CD4-positive, alpha-beta memory T cell (primary cell): ENCODE measurements around the gene CEP76. TPM values are rescaled to one million over a fixed set of nuclear protein-coding genes. Genes with fewer than 3 reads are reported as not detected.

Experiments
- CTCF ChIA-PET: fragments of 350-600 bp; sonication (Branson Sonifier 250); formaldehyde crosslinking; loops from one replicate; lab custom pipeline; 2021; ENCODE audit warnings: inconsistent platforms; ENCODE audit not compliant: partially characterized antibody; lab: Charles Lee
- POLR2A ChIA-PET: fragments of 350-600 bp; sonication (Branson Sonifier 250); formaldehyde crosslinking; loops from one replicate; lab custom pipeline; 2021; ENCODE audit not compliant: partially characterized antibody; lab: Charles Lee
- DNase-seq, 5 donors: peaks; one replicate each; pipeline versions ENCODE4 v3.0.0 to v3.0.0-alpha.2; 2020 to 2022; ENCODE audit warnings: mixed read lengths in 1 of 5
- H3K27ac ChIP-seq: one replicate; pipeline ENCODE4 v1.7.0; 2013; ENCODE audit warnings: low read depth, low read length
- H3K27me3 ChIP-seq: 2 replicates; pipeline ENCODE4 v1.7.0; 2013; ENCODE audit warnings: mild to moderate bottlenecking, low read length, moderate library complexity; ENCODE audit not compliant: insufficient read depth
- H3K36me3 ChIP-seq: 2 replicates; pipeline ENCODE4 v1.7.0; 2013; ENCODE audit warnings: mild to moderate bottlenecking, low read length, moderate library complexity; ENCODE audit not compliant: insufficient read depth
- H3K4me1 ChIP-seq: 2 replicates; pipeline ENCODE4 v1.7.0; 2013; ENCODE audit warnings: mild to moderate bottlenecking, low read length, moderate library complexity; ENCODE audit not compliant: insufficient read depth
- H3K4me3 ChIP-seq, 2 donors: one replicate each; pipeline ENCODE4 v1.7.0; 2013; ENCODE audit warnings: low read length in 2 of 2, mild to moderate bottlenecking in 1 of 2
- H3K9me3 ChIP-seq, 2 donors: one replicate each; pipeline ENCODE4 v1.7.0; 2013; ENCODE audit warnings: low read length in 2 of 2, control low read depth in 1 of 2; ENCODE audit not compliant: control insufficient read depth in 1 of 2
- H3K27ac Mint-ChIP-seq, 7 donors: one replicate each; pipeline ENCODE4 v1.8.0; 2020 to 2021; ENCODE audit warnings: mixed read lengths in 7 of 7, mild to moderate bottlenecking in 6 of 7, inconsistent platforms in 3 of 7, moderate library complexity in 3 of 7
- H3K27me3 Mint-ChIP-seq, 2 donors: one replicate each; pipeline ENCODE4 v1.8.0; 2020 to 2021; ENCODE audit warnings: mixed read lengths in 2 of 2
- H3K36me3 Mint-ChIP-seq, 2 donors: one replicate each; pipeline ENCODE4 v1.8.0; 2020 to 2021; ENCODE audit warnings: mixed read lengths in 2 of 2, inconsistent platforms in 1 of 2, mild to moderate bottlenecking in 1 of 2
- H3K4me1 Mint-ChIP-seq, 4 donors: one replicate each; pipeline ENCODE4 v1.8.0; 2020 to 2021; ENCODE audit warnings: mixed read lengths in 4 of 4, mild to moderate bottlenecking in 1 of 4
- H3K4me3 Mint-ChIP-seq, 8 donors: one replicate each; pipeline ENCODE4 v1.8.0; 2020 to 2021; ENCODE audit warnings: mixed read lengths in 8 of 8, mild to moderate bottlenecking in 7 of 8, moderate library complexity in 6 of 8, inconsistent platforms in 3 of 8
- H3K9me3 Mint-ChIP-seq, 8 donors: one replicate each; pipeline ENCODE4 v1.8.0; 2020 to 2021; ENCODE audit warnings: mixed read lengths in 8 of 8, mild to moderate bottlenecking in 5 of 8, inconsistent platforms in 3 of 8, moderate library complexity in 1 of 8
- intact Hi-C: fragments of 100-400 bp; cut with micrococcal nuclease; formaldehyde crosslinking; loops from one replicate; pipeline ENCODE4 v1.15.1; 2023
- polyA plus RNA-seq, 2 donors: library from polyadenylated mRNA; unstranded; fragments of 300-500 nt; fragmentation: Illumina TruSeq; gene quantifications; one replicate each; pipeline ENCODE4 v1.2.3, GENCODE V29; 2021
- total RNA-seq, 2 experiments: library from RNA; stranded (reverse); gene quantifications; one replicate each; pipeline ENCODE4 v1.2.3, GENCODE V29; 2021

Gene CEP76
- total and polyA plus RNA-seq, 4 experiments from 2014 or later: 3.6 to 13.1 (median 8.9) TPM

DNA sequence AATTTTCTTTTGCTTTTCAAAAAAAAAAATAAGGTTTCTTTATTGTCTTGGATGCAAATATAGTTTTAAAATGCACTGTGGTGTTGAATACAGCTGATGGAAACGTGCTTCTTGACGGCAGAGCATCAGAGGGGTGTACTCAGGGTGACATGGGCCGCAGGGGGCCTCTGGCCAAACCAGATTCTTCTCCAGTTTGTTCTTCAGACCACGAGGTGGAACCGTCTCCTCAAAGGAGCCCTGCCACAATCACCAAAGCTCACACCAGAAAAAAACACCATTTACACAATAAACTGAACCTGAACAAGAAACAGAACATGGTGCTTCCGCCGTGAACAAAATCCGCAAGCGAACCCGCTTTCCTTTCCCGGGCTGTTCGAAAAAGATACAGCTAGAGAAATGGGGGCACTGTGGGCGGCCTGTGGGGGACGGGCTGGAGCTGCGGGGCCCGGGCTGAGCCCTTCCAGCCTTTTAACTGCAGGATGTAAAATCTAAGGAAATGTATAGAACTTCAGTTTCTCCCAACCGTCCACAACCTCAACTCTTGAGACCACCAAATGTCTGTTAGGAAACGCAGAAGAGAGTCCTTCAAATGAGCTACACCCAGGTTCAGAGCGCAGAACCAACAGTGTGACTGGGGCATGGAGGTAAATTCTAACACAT is 34.9 kb upstream of the CEP76 start:
- intact Hi-C loops: no loop called here
- Mint-ChIP-seq H3K27ac (no peak overlapping the region), H3K36me3 (no peaks in the 10 kb centered on the region), H3K4me3 (no peak overlapping the region), H3K9me3 (no peaks in the 10 kb centered on the region), H3K27me3 (no peaks in the 10 kb centered on the region), H3K4me1 (no peaks in the 10 kb centered on the region)
- no peak overlapping the region for H3K4me3 ChIP-seq
- ChIA-PET CTCF (interaction anchor here (1.0 to 1.6 kb wide), 3 partner anchors 11 to 197 kb away, joined by 3 to 5 read pairs (median 4); no protein-coding TSS in a partner anchor), POLR2A (no interaction called here)
- H3K27me3 ChIP-seq: no peaks in the 10 kb centered on the region
- H3K27ac ChIP-seq: no peak overlapping the region
- H3K9me3 ChIP-seq: no peaks in the 10 kb centered on the region
- H3K4me1 ChIP-seq: no peaks in the 10 kb centered on the region
- H3K36me3 ChIP-seq: no peaks in the 10 kb centered on the region
- no peak for DNase-seq

DNA sequence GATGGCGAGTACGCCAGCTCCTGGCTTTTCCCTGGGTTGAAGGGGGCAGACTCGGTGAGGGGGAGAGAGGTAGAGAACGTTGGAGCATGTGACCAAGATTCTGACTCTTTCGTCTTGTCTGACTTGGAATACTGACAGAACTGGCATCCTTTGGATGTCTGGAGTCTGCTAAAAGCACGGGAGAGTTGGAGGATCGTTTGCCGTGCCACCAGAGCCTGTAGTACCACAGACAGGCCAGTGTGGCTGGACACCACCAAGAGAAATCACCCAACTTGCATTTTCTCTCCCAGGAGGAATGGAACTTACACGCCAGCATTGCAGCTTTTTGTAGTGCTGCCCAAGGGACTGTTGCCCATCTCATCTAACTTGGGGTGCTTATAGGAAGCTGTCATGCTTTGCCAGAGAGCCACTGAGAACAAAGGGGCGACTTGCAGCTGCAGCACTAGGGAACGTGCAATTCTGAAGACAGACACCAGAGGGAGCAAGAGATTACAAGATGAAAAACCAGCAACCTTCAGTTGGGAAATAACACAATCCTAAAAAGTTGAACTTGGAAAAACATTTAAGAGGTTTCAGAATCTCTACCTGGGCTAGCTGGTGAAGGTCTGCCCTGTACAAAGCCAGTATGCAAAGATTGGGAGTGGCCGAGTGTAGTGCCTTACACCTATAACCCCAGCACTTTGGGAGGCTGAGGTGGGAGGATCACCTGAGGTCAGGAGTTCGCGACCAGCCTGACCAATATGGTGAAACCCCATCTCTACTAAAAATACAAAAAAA is 24.4 kb upstream of the CEP76 start:
- no peaks in the 10 kb centered on the region for H3K27me3 ChIP-seq
- Mint-ChIP-seq H3K27ac (peak overlapping the region in 2 of 7 donors; percentile 9 to 82), H3K4me3 (no peak overlapping the region), H3K27me3 (no peaks in the 10 kb centered on the region), H3K4me1 (peaks cover 0 to 5% (median 1%) of the 10 kb centered on the region in 4 donors), H3K9me3 (no peaks in the 10 kb centered on the region), H3K36me3 (peaks cover 21 to 38% of the 10 kb centered on the region in 2 donors)
- ChIA-PET POLR2A (interaction anchor here (0.9 to 1.2 kb wide), 3 partner anchors 188 to 221 kb away, joined by 3 to 5 read pairs (median 3); partner anchors contain the start of gene SEH1L), CTCF (interaction anchor here (0.6 to 15.4 kb wide), 26 partner anchors 8 to 433 kb away, joined by 3 to 221 read pairs (median 4); no protein-coding TSS in a partner anchor)
- H3K36me3 ChIP-seq: peaks cover 29% of the 10 kb centered on the region
- H3K4me3 ChIP-seq: no peak overlapping the region
- no peaks in the 10 kb centered on the region for H3K9me3 ChIP-seq
- no peak overlapping the region for H3K27ac ChIP-seq
- DNase-seq: peak; percentile 55 to 68 (median 62)
- intact Hi-C loops: loop anchor here (1.0 to 5.0 kb wide), 3 partner anchors 166 to 335 kb away; no protein-coding TSS in a partner anchor
- H3K4me1 ChIP-seq: no peaks in the 10 kb centered on the region

DNA sequence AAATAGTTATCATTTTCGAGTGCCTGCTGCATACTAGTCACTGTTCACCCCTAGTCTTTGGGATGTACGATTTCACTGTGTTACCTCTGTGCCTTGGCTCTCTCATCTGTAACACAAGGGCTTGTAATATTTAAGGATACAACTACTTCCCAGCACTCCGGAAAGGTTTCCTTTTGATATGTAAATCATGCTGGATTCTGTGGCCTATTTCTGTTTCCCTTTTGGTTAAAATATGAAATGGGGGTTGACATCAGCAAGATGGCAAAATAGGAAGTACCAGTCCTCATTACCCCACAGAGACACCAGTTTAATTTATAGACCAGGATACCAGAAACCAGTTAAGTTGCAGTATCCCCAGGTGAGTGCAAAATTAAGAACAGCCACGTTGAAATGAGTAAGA is 23.8 kb upstream of the CEP76 start:
- CTCF ChIA-PET: interaction anchor here (0.6 to 15.4 kb wide), 24 partner anchors 7 to 433 kb away, joined by 3 to 221 read pairs (median 6); no protein-coding TSS in a partner anchor
- H3K27ac Mint-ChIP-seq: no peak overlapping the region
- POLR2A ChIA-PET: interaction anchor here (0.9 kb wide), 1 partner anchor 189 kb away, joined by 3 read pairs; no protein-coding TSS in a partner anchor
- H3K27me3 Mint-ChIP-seq: no peaks in the 10 kb centered on the region
- no peak overlapping the region for H3K4me3 ChIP-seq
- intact Hi-C loops: loop anchor here (5.0 kb wide), 1 partner anchor 334 kb away; no protein-coding TSS in a partner anchor
- no peak overlapping the region for H3K27ac ChIP-seq
- H3K9me3 Mint-ChIP-seq: no peaks in the 10 kb centered on the region
- DNase-seq: no peak
- no peak overlapping the region for H3K4me3 Mint-ChIP-seq
- peaks cover 31% of the 10 kb centered on the region for H3K36me3 ChIP-seq
- peaks cover 25 to 43% of the 10 kb centered on the region in 2 donors for H3K36me3 Mint-ChIP-seq
- H3K4me1 Mint-ChIP-seq: peaks cover 0 to 9% (median 3%) of the 10 kb centered on the region in 4 donors
- no peaks in the 10 kb centered on the region for H3K27me3 ChIP-seq
- no peaks in the 10 kb centered on the region for H3K4me1 ChIP-seq
- H3K9me3 ChIP-seq: no peaks in the 10 kb centered on the region

DNA sequence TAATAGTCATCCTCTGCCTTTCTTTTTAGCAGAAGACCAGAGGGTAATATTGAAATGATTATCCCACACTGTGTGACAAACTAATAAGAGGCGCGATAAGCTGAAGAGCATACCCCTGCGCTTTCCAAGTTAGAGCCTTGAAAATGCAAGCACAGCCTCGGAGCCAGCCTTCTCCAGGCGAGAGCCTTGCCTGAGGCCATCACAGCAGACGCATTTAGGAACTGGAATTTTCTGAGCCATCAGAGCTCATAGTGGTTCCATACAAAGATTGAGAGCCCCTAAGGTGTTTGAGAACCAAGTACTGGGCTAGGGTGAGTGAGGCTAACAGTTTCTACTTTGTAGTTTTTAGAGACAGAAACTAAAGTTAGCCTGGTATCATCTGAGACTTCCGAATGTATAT is 20.2 kb upstream of the CEP76 start:
- Histone ChIP-seq H3K27ac (no peak overlapping the region), H3K27me3 (no peaks in the 10 kb centered on the region), H3K4me3 (no peak overlapping the region), H3K4me1 (no peaks in the 10 kb centered on the region), H3K36me3 (peaks cover 31% of the 10 kb centered on the region), H3K9me3 (no peaks in the 10 kb centered on the region)
- intact Hi-C loops: no loop called here
- Mint-ChIP-seq H3K4me3 (no peak overlapping the region), H3K4me1 (peaks cover 0 to 9% (median 4%) of the 10 kb centered on the region in 4 donors), H3K9me3 (no peaks in the 10 kb centered on the region), H3K27ac (peak overlapping the region in 3 of 7 donors; percentile 2 to 78 (median 61)), H3K27me3 (no peaks in the 10 kb centered on the region), H3K36me3 (peaks cover 34 to 61% of the 10 kb centered on the region in 2 donors)
- DNase-seq: no peak
- CTCF ChIA-PET: interaction anchor here (0.9 to 15.4 kb wide), 6 partner anchors 8 to 221 kb away, joined by 3 to 221 read pairs (median 6); no protein-coding TSS in a partner anchor
- POLR2A ChIA-PET: interaction anchor here (0.5 to 1.4 kb wide), 2 partner anchors 8 to 340 kb away, joined by 3 to 4 read pairs; no protein-coding TSS in a partner anchor

DNA sequence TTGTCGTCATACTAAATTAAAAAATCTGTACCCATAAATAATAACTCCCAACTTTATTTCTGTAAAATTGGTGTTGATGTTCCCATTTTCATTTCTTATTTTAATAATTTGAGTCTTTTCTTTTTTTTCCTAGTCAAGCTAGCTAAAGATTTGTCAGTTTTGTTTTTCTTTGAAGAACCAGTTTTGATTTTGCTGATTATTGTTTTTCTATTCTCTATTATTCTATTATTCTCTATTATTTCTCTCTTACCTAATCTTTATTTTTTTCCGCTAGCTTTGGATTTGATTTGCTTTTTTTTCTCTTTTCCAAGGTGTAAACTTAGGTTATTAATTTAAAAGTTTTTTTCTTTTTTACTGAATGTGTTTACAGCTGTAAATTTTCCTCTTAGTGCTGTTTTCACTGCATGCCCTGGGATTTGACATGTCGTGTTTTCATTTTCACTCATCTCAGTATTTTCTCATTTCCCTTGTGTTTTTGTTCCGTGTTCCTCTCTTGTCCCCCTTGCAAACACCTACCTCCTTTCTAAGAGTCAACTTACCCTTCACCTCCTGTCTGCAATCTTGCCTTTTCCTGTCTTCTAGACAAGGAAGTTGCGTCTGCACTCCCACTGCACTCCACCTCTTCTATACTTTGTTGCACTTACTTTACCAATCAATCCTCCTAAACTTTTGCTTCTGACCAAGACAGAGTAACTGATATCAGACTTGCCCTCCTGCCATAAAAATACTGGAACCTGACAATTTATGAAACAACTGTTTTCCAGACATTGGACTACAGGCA is 19.2 kb upstream of the CEP76 start:
- Mint-ChIP-seq H3K4me3 (no peak overlapping the region), H3K27ac (peak overlapping the region; percentile 8 to 86 (median 63))

DNA sequence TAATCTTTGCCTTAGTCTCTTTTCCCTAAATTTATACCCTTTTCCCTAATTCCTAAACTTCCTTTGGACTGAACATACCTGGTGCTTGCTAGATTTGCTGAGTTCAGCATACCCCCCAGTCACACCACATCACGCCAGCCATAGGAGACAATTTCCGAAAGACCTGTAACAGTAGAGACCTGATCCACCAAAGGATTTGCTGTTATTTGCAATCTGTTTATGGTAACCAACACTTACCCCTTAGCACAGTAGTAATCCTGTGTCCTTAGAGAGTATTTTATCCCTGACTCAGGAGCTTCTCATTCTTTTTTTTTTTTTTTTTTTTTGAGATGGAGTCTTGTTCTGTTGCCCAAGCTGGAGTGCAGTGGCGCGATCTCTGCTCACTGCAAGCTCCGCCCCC is 8.9 kb upstream of the CEP76 start:
- intact Hi-C loops: no loop called here
- H3K9me3 Mint-ChIP-seq: no peaks in the 10 kb centered on the region
- Histone ChIP-seq H3K4me1 (no peaks in the 10 kb centered on the region), H3K9me3 (no peaks in the 10 kb centered on the region), H3K27ac (no peak overlapping the region), H3K4me3 (no peak overlapping the region), H3K27me3 (no peaks in the 10 kb centered on the region), H3K36me3 (peaks cover 54% of the 10 kb centered on the region)
- ChIA-PET POLR2A (interaction anchor here (1.7 kb wide), 1 partner anchor 9 kb away, joined by 5 read pairs; the partner anchor contains the start of genes CEP76 and PSMG2), CTCF (interaction anchor here (1.5 to 3.4 kb wide), 2 partner anchors 15 to 182 kb away, joined by 3 to 10 read pairs; no protein-coding TSS in a partner anchor)
- no peak overlapping the region for H3K27ac Mint-ChIP-seq
- peaks cover 35 to 67% of the 10 kb centered on the region in 2 donors for H3K36me3 Mint-ChIP-seq
- H3K27me3 Mint-ChIP-seq: no peaks in the 10 kb centered on the region
- no peak overlapping the region for H3K4me3 Mint-ChIP-seq
- peaks cover 1 to 8% (median 7%) of the 10 kb centered on the region in 4 donors for H3K4me1 Mint-ChIP-seq
- no peak for DNase-seq

More for the DNA sequence above, 19.2 kb upstream of the CEP76 start:
- no peak for DNase-seq
- H3K27ac ChIP-seq: no peak overlapping the region
- no peaks in the 10 kb centered on the region for H3K9me3 ChIP-seq
- intact Hi-C loops: no loop called here
- peaks cover 28% of the 10 kb centered on the region for H3K36me3 ChIP-seq
- Mint-ChIP-seq H3K9me3 (no peaks in the 10 kb centered on the region), H3K27me3 (no peaks in the 10 kb centered on the region), H3K4me1 (peaks cover 0 to 7% (median 5%) of the 10 kb centered on the region in 4 donors), H3K36me3 (peaks cover 35 to 62% of the 10 kb centered on the region in 2 donors)
- CTCF ChIA-PET: interaction anchor here (0.6 to 15.4 kb wide), 5 partner anchors 8 to 327 kb away, joined by 3 to 221 read pairs (median 3); no protein-coding TSS in a partner anchor
- no peak overlapping the region for H3K4me3 ChIP-seq
- H3K4me1 ChIP-seq: no peaks in the 10 kb centered on the region
- POLR2A ChIA-PET: no interaction called here
- no peaks in the 10 kb centered on the region for H3K27me3 ChIP-seq
